GM12864 (cell line): ENCODE results near the gene HSPA9.

Source experiments
- DNase-seq: peaks from one replicate; pipeline ENCODE4 v3.0.0-alpha.2; 2011; ENCODE audit warnings: low read depth
- H3K4me3 ChIP-seq: 2 replicates; pipeline ENCODE4 v1.5.1; 2011; ENCODE audit warnings: mild to moderate bottlenecking, low read depth, low read length, control low read depth
- CTCF ChIP-seq: IDR thresholded peaks from 2 replicates; pipeline ENCODE4 v1.5.1; 2011; ENCODE audit warnings: low read depth, mild to moderate bottlenecking, moderate library complexity, low read length, control low read depth, inconsistent platforms; ENCODE audit errors: missing control alignments

HSPA9 gene

GRCh38 chr5:138563340-138564118 lies 11.7 kb downstream of the HSPA9 start:
- TF ChIP-seq CTCF: no peak

GRCh38 chr5:138560971-138561370 lies 14.2 kb downstream of the HSPA9 start:
- no peak for DNase-seq
- H3K4me3 ChIP-seq: no peak overlapping the region
- TF ChIP-seq CTCF: no peak

More at GRCh38 chr5:138563340-138564118, 11.7 kb downstream of the HSPA9 start:
- no peak for DNase-seq
- no peak overlapping the region for H3K4me3 ChIP-seq

DNA sequence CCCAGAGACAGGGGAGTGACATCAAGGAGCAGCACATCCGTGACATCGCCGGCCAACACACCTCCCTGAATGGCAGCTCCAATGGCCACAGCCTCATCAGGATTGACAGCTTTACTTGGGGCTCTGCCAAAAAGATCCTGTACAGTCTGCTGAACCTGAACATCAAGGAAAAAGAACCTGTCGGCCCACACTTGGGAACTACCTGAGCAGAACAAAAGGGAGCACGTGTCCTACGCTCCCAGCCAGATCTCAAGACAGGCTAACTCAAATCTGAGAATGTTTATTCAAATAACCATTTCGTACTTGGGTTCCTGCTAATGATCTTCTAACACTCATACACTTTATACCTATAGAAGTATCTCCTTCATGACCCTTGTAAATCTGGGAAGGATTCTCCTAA lies 15.3 kb downstream of the HSPA9 start:
- DNase-seq: no peak
- no peak for TF ChIP-seq CTCF
- no peak overlapping the region for H3K4me3 ChIP-seq

- no peak overlapping the region for H3K4me3 ChIP-seq
- no peak for TF ChIP-seq CTCF
- no peak for DNase-seq
These were observed 17.5 kb downstream of the HSPA9 start for GRCh38 chr5:138557677-138558076.

- no peak for DNase-seq
- no peak for TF ChIP-seq CTCF
- no peak overlapping the region for H3K4me3 ChIP-seq
These were observed 21.1 kb downstream of the HSPA9 start for GRCh38 chr5:138554143-138554542.

DNA sequence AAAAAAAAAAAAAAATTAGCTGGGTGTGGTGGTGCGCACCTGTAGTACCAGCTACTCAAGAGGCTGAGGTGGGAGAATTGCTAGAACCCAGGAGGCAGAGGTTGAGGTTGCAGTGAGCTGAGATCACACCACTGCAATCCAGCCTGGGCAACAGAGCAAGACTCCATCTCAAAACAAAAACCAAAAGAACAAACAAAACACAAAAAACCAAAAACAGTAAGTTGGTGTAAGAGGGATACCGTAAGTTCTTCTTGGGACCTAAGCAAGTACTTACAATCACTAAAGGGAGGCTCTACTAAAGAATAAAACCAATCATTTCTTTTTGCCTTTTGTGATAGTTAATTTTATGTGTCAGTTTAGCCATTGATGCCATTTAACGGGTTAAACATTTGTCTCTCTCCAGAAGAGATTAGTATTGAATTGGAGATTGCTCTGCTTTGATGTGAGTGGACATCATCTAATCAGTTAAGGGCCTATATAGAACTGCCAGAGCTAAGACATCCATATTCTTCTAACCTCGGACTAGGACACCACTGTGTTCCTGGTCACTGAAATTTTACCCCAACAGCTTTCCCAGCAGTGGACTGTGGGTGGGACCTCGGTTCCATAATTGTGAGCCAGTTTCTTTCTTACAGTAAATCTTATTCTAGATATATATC lies 21.6 kb downstream of the HSPA9 start:
- TF ChIP-seq CTCF: no peak
- no peak overlapping the region for H3K4me3 ChIP-seq
- no peak for DNase-seq
